ENCODE measurements around the gene OR51B2.
"Not testable (repeated sequence)": the region's sequence is repeated elsewhere in the genome, so short reads cannot be mapped to it uniquely, and the experiment has no call there.

The OR51B2 gene, protein sequence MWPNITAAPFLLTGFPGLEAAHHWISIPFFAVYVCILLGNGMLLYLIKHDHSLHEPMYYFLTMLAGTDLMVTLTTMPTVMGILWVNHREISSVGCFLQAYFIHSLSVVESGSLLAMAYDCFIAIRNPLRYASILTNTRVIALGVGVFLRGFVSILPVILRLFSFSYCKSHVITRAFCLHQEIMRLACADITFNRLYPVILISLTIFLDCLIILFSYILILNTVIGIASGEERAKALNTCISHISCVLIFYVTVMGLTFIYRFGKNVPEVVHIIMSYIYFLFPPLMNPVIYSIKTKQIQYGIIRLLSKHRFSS

DNA sequence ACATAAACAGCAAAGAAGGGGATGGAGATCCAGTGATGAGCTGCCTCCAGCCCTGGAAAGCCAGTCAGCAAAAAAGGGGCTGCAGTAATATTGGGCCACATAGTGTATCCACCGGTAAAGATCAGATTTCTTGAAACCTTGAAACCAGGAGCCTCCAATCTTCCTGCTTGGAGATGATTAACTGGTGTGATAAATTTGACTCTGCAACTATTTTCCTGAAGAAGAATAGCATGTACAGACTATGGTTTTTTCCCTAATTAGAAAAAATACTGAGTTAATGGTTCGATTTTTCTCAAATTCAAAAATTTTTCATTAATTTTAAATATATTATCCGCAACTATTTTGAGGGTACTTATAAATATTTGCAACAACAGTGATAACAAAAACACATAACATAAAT lies at the start of gene OR51B2:
OR51B2 (minus strand) TSS at position 101 of the 400 bp plus-strand sequence; CDS start at position 101, 0 bp downstream.
- no peak for DNase-seq

DNA sequence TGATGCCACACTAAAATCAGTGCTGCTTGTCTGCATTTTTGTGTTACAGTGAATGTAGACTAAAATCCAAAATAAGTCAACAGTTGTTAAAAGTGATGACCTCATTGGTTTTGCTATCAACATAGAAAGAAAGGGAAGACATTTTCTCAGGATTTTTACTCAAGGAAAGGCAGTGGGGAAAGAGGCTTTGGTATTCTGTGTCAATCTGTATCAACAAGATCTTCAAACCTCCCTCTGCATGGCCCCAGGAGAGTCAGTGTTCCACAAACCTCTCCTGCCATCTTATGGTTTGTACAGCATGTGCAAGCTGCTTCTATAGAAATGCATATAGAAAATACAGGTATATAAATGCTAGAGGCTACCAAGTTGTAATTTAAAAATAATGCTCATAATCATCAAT lies 45.7 kb upstream of the OR51B2 start:
- no peak for DNase-seq

DNA sequence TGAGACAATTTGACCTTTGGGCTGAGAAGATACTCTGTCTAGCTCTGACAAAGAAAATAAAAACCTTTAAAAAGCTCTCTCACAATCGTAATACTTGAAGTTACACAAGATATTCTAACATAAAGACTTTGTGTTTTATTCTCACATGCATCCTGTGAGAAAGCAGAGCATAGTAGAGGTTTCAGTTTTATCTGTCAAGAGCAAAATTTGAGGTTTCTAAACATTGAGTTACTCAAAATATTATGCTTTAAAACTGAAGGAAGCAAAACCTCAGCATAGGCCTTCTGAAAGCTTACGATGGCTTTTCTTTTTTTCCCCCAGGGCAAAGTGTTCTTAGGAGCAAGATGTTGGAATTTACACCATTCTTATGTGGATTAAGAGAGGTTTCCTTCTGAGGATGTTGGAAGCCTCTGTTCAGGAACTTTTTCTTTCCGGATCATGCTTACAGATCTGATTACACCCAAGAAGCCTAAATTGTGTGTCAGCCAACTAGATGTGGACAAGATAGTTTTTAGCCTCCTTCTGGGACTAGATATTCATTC lies 44.5 kb upstream of the OR51B2 start:
- no peak for DNase-seq

DNA sequence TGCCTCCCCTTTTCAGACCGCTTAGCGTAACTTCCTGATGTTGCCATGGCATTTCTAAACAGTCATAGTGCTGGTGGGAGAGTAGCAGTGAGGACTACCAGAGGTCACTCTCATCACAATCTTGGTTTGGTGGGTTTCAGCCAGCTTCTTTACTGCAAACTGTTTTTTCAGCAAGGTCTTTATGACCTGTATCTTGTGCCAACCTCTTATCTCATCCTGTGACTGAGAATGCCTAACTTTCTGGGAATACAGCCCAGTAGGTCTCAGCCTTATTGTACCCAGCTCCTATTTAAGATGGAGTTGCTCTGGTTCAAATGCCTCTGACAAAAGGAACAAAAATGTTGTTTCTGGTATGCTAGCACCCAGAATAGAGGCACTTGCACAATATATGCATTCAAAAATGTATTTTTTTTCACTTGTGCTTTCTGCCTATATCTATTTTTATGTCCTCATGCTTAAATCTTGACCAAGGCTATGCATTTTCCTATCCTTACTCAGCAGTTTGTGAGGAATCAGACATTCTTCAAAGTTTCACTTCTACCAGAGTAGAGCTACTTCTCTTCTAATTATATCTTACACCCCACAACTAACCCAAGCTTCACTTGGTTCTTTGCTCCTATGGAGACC lies 43.5 kb upstream of the OR51B2 start:
- no peak for DNase-seq

DNA sequence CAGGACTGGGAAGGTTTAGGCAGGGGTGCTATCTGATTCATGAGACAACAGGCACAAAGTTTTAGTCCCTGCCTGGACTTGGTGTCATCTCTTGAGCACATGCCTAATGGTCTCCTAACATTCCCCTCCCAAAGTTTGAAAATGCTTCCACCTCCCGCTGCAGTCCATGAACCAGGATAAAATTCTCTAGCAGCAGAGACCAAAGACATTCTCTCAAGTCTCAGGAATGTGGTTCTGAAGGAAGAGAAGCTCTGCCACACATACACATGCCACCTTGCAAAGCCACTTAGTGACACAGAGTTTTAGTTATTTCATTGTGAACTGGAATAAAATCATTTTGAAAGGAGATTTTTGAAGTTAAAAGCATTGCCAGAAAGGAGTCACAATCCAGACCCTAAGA lies 42.8 kb upstream of the OR51B2 start:
- DNase-seq = no peak

DNA sequence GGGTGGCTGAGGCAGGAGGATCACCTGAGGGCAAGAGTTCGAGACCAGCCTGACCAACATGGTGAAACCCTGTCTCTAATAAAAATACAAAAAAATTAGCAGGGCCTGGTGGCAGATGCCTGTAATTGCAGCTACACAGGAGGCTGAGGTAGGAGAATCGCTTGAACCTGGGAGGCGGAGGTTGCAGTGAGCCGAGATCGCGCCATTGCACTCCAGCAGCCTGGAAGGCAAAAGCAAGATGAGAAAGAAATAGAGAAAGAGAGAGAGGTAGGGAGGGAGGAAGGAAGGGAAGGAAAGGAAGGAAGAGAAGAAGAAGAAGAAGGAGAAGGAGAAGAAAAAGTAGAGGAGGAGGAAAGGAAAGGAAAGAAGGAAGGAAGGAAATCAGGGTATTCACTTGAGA lies 42.3 kb upstream of the OR51B2 start:
- DNase-seq = not testable (repeated sequence)

DNA sequence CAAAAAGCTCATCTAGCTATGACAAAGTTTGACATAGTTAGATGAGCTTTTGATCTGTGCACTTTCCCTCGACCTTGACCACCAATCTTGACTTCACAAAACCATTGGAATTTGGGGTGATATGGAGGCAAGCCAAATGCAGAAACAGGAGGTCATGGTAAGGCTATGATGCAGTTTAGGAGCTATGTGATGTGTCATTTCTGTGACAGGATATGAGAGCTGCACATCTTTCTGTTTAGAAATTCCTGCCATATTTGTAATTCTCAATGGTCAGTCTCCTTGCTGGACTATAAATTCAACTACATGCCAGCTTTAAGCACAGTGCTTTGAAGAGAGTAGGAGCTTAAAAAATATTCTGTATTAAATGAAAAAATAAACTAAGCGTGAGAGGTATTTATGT lies 40.1 kb upstream of the OR51B2 start:
- DNase-seq = no peak

DNA sequence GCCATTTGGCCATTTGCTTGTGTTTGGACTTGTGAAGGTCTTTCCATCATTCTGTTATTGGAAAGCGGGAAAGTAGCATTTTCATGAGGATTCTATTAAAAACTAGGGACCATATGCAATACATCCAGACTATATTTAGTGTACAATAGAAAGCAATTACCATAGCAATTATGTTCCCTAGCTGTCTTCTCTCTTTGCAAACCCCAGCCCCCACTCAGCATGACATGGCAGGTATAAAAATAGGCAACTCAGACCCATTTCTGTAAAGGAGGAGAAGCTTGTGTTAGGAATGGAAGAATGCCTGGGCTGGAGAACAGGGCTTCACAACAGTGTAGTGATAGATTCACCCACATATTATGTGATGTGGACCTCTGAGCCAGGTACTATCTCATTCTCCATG lies 39.6 kb upstream of the OR51B2 start:
- DNase-seq = no peak

DNA sequence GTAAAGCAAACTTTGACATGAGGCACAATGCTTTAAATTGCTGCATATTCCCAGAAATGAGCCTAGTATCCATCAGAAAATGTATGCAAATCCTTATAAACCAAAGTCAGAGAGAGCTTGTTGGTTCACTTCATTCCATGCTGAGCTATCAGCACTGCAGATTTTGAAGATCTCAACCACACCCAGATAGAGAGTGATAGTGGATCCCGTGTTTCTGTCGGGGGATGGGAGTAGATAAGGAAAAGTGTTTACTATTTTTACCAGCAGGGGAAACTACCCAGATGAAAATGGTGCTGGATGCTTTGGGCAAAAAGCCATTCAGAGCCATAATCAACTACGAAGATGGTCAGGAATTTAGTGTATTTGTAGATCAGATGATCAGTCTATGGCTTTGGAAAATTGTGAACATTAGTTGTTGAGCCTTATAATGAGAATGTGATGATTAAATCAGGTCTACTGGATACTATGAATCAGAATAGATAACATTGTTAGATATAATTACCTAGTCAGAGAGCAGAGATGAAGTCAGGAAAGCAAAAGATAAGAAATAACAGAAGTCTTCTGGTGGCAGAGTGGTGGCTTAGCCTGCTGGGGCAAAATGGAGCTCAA lies 38.0 kb upstream of the OR51B2 start:
- DNase-seq = no peak

DNA sequence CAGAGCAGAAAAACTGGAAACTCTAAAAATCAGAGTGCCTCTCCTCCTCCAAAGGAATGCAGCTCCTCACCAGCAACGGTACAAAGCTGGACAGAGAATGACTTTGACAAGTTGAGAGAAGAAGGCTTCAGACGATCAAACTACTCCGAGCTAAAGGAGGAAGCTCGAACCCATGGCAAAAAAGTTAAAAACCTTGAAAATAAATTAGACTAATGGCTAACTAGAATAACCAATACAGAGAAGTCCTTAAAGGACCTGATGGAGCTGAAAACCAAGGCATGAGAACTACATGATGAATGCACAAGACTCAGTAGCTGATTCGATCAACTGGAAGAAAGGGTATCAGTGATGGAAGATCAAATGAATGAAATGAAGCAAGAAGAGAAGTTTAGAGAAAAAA lies 31.9 kb upstream of the OR51B2 start:
- not testable (repeated sequence) for DNase-seq

DNA sequence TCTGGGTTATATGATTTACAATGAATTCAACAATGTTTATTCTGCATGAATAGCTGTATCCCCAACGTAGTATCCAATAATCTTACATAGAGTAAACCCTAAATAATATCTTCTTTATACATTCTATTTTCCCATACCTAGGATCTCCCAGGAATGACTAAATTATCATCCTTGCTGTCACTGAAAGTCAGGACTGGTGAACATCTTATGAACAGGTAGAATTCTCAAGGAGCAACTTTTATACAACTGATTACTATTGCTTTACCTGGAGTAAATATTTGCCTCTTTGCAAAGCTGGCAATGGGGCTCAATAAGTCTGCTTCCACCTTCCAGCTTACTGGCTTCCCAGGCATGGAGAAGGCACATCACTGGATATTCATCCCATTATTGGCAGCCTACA lies 27.1 kb upstream of the OR51B2 start, which contains the start of gene OR51B6:
OR51B6 (plus strand) TSS at position 301 of the 400 bp plus-strand sequence; CDS start at position 301, 0 bp downstream.
- DNase-seq = no peak

DNA sequence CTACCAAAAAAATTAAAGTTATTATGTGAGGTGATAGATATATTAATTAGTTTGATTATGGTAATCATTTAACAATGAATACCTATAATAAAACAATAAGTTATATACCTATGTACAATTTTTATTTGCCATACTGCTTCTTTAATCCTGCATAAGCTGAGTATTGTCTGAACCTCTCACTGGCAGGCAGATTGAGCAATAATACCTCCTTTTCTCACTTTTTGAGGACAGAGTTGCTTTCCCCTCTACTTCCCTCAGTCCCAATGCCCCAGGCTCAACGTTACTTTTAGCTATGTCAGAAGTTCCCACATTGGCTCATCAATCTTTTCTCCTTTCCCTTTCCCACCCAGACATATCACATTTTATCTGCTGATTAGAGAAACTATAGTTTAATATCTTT lies 25.5 kb upstream of the OR51B2 start:
- DNase-seq = no peak

DNA sequence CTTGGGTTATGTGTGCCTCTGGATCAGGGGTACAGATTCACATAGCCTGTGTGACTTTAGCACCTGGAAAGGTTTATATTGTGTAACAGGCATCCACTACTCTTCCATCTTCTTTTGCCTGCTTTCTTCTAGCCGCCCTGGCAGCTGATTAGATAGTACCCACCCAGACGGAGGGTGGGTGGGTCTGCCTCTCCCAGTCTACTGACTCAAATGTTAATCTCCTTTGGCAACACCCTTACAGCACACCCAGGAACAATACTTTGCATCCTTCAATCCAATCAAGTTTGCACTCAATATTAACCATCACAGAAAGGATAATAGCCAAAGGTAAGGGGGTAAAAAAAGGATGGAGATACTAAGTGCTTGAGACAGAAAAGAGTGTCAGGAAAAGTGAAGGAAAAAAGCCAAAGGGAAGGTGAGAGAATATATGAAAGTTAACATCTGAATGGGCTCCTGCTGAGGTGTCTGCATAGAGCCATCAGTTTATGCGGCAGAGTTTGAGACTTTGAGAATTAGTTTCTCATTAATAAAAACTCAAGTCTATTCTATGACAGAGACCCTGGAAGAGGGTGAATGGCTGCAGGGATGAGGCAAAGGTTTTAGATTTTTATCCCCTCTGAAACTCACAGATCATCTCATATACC lies 24.6 kb upstream of the OR51B2 start:
- DNase-seq = no peak

DNA sequence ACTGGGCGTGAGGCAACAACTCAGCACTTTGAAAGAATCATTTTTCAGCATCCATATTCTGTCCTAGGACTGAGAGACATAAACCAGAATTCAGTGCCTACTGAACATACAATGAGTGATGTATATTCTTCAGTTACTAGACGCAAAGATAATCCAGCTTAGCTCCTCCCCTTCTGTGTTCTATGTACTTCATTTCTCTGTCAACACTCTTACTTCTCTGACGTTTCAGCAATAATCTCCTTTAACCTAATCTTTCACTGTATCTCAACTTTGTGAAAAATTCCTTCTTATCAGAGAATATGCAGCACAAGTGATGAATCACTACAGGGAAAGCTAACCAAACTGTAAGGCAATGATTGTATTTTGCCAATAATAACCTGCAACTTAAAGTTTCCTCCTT lies 21.7 kb upstream of the OR51B2 start:
- no peak for DNase-seq

DNA sequence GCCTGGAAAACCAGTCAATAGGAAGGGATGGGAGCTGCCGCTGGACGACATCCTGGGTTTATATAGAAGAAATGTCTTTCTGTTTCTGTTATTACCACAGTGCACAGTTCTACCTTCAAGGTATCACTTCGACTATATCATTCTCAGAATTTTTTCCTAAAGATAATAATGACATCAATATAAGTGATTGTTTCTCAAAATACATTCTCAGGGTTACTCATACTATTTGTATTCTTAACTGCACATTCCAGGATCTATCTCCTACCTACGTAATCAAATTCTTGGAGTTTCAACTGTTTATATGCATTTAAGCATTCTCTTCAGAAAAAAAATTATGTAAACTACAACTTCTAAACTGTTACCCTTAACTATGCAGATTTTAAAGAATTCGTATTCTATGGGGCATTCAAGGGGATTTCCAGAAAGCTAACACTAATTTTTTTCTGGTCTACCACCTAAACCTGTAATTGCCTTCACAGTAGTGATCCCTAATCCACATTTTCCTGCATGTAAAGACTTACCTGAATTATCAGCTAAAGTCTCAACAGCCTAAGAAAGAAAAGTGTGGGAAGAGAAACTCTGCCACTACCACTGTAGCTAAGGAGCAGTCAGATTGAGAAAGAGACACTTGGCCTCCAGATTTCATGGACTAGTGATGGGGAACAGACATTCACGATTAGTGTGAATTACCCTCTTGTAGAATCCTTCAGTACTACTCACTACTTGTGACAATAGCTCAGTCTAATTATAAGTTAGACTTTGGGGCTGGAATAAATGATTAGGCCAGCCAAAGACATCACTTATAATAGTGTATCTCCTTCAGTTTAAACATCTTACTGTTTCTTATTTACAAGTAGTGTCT lies 19.6 kb upstream of the OR51B2 start, which contains the start of gene OR51B5:
OR51B5 (minus strand) TSS at position 51 of the 862 bp plus-strand sequence; CDS start at position 51, 0 bp downstream.
- no peak for DNase-seq

DNA sequence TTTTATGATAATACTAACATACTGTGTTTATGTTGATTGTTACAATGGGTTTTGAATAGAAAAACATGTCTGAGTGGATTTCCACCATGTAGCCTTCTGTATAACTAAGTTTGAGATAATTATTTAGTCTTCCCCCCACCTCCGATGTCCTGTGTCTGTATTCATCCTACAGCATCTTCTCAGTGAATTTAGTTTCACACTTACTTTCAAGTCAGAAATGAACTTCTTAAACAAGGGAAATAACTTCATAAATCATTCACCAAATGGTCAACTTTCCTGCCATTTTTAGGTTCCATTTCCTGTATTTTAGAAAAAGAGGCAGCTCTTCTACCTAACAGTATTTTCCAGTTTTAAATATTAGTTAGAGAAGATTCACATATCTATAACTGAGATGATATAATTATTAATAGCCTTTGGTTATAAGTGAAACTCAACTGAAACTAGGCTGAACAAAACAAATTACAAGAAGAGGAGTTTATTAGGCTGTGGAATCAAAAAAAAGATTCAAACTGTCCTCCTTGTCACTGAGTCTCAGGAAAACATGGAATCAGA lies 15.8 kb upstream of the OR51B2 start:
- DNase-seq = no peak

DNA sequence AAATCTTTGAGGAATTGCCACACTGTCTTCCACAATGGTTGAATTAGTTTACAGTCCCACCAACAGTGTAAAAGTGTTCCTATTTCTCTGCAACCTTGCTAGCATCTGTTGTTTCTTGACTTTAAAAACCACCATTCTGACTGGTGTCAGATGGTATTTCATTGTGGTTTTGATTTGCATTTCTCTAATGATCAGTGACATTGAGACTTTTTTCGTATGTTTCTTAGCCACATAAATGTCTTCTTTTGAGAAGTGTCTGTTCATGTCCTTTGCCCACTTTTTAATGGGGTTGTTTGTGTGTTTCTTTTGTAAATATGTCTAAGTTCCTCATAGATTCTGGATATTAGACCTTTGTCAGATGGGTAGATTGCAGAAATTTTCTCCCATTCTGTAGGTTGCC lies 13.2 kb upstream of the OR51B2 start:
- DNase-seq = not testable (repeated sequence)

DNA sequence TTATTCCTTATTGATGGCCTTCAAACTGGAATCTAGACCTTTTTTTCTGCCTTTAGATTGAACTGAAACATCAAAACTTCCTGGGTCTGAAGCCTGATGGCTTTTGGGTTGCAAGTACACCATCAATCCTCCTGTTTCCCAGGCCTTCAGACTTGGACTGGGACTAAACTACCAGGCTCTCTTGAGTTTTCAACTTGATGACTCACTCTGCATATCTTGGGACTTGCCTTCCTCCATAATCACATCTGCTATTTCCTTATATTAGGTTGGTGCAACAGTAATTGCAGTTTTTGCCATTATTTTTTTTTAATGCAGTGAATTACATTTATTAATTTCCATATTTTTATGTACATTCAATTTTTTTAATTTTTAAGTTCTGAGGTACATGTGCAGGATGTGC lies 12.2 kb upstream of the OR51B2 start:
- DNase-seq = no peak

DNA sequence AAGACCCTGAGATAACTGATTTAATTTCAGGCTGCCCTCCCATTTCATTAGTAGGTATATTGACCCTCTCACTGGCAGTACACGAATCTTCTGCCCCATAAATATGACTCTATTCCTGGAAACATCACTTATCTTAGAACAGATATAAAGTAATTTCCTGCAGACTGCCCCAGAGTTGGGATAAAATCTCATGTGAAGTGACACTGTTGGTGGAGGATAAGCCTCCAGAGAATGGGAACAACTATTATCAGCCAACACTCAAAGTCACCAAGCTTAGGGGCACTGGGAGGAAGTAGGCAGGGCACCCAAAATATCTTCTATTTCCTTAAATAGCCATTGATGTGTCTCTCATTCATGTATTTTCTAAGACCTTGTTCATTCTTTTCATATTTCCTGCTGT lies 11.1 kb upstream of the OR51B2 start:
- no peak for DNase-seq

DNA sequence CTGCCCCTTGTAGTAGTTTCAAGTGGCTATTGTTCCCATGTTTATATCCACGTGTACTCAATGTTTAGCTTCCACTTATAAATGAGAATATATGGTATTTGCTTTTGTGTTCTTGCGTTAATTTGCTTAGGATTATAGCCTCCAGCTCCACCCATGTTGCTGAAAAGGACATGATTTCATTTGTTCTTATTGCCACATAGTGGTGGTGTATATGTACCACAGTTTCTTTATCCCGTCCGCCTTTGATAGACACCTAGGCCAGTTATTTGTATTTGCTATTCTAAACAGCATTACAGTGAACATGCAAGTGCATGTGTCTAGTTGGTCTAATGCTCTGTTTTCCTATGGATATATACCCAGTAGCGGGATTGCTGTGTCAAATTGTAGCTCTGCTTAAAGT lies 6.8 kb downstream of the OR51B2 start:
- DNase-seq = no peak

DNA sequence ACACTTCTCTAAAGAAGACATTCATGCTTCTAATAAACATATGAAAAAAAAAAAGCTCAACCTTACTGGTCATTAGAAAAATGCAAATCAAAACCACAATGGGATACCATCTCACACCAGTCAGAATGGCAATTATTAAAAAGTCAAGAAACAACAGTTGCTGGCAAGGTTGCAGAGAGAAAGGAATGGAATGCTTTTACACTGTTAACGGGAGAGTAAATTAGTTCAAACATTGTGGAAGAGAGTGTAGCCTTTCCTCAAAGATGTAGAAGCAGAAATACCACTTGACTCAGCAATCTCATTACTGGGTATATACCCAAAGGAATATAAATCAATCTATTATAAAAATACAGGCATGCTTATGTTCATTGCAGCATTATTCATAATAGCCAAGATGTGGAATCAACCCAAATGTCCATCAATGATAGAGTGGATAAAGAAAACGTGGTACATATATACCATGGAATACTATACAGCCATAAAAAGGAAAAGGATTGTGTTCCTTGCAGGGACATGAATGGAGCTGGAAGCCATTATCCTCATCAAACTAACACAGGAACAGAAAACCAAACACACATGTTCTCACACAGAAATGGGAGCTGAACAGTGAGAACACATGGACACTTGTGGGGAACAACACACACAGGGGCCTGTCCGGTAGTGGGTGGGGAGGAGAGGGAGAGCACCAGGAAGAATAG lies 10.6 kb downstream of the OR51B2 start:
- DNase-seq = not testable (repeated sequence)

Measured in NCI-H2107 (cell line).